CD4-positive, alpha-beta T cell treated with Interleukin-15 for 1 hour (primary cell): ENCODE data around the gene RECQL.
"Not testable (repeated sequence)": the region's sequence is repeated elsewhere in the genome, so short reads cannot be mapped to it uniquely, and the experiment has no call there.

ENCODE experiments used
- DNase-seq: peaks from one replicate; pipeline ENCODE4 v3.0.0-alpha.2; 2020

RECQL gene

GRCh38 chr12:21500786-21501257 lies 613 bp downstream of the RECQL start:
- DNase-seq = no peak

- DNase-seq = no peak
Measured at GRCh38 chr12:21499765-21500164, 1.7 kb downstream of the RECQL start.

GRCh38 chr12:21485998-21486397 lies 15.4 kb downstream of the RECQL start:
- DNase-seq = no peak

GRCh38 chr12:21483531-21483930 lies 17.9 kb downstream of the RECQL start:
- no peak for DNase-seq

- no peak for DNase-seq
Measured at GRCh38 chr12:21478756-21479455, 22.5 kb downstream of the RECQL start.

- DNase-seq = no peak
Measured at GRCh38 chr12:21476949-21477348, 24.5 kb downstream of the RECQL start.

GRCh38 chr12:21475552-21475951 lies 25.9 kb downstream of the RECQL start:
- no peak for DNase-seq

- no peak for DNase-seq
Measured at GRCh38 chr12:21472197-21472823, 29.1 kb downstream of the RECQL start.

GRCh38 chr12:21471294-21471693 lies 30.1 kb downstream of the RECQL start:
- no peak for DNase-seq

- DNase-seq = not testable (repeated sequence)
Measured at GRCh38 chr12:21467334-21467733, 34.1 kb downstream of the RECQL start.

- no peak for DNase-seq
Measured at GRCh38 chr12:21459474-21459873, 42.0 kb downstream of the RECQL start.

- peak; percentile 20 for DNase-seq
Measured at GRCh38 chr12:21456291-21456780, 45.1 kb downstream of the RECQL start.

- DNase-seq = no peak
Measured at GRCh38 chr12:21453312-21453852, 48.1 kb downstream of the RECQL start.

- DNase-seq = no peak
Measured at GRCh38 chr12:21451529-21451928, 49.9 kb downstream of the RECQL start.

- no peak for DNase-seq
Measured at GRCh38 chr12:21444193-21445146, 57.0 kb downstream of the RECQL start.

- DNase-seq = no peak
Measured at GRCh38 chr12:21439347-21439746, 62.1 kb downstream of the RECQL start.

- no peak for DNase-seq
Measured at GRCh38 chr12:21438643-21439042, 62.8 kb downstream of the RECQL start.

GRCh38 chr12:21434699-21435098 lies 66.7 kb downstream of the RECQL start:
- DNase-seq = no peak

GRCh38 chr12:21433525-21433924 lies 67.9 kb downstream of the RECQL start:
- DNase-seq = no peak

- DNase-seq = no peak
Measured at GRCh38 chr12:21429994-21430393, 71.4 kb downstream of the RECQL start.

GRCh38 chr12:21428241-21428640 lies 73.2 kb downstream of the RECQL start:
- no peak for DNase-seq

- DNase-seq = not testable (repeated sequence)
Measured at GRCh38 chr12:21419009-21419699, 82.3 kb downstream of the RECQL start.
